Cardiac muscle cell (in vitro differentiated cells and primary cell): ENCODE data around the gene LHX8. TPM values are rescaled to one million over a fixed set of nuclear protein-coding genes. Genes with fewer than 3 reads are reported as not detected.

Source experiments
- DNase-seq, 2 donors: peaks; one replicate each; pipeline versions ENCODE4 v3.0.0 to v3.0.0-alpha.2; 2010 to 2017; ENCODE audit warnings: low read depth in 1 of 2, low spot score in 1 of 2
- H3K27ac ChIP-seq: fragments of 200-600 bp; sonication (generic); 2 replicates; pipeline ENCODE4 v1.5.1; 2016
- H3K27me3 ChIP-seq: fragments of 200-600 bp; sonication (generic); 2 replicates; pipeline ENCODE4 v1.6.0; 2016; ENCODE audit warnings: control low read depth
- H3K36me3 ChIP-seq: fragments of 200-600 bp; sonication (generic); 2 replicates; pipeline ENCODE4 v1.5.1; 2016; ENCODE audit warnings: control low read depth
- H3K4me1 ChIP-seq: fragments of 200-600 bp; sonication (generic); 2 replicates; pipeline ENCODE4 v1.8.1; 2017; ENCODE audit warnings: low read depth, mild to moderate bottlenecking, mixed run types
- H3K4me3 ChIP-seq: fragments of 200-600 bp; sonication (generic); 2 replicates; pipeline ENCODE4 v1.5.1; 2016; ENCODE audit warnings: mild to moderate bottlenecking
- H3K9me3 ChIP-seq: fragments of 200-600 bp; sonication (generic); 2 replicates; pipeline ENCODE4 v1.5.1; 2017; ENCODE audit warnings: low read depth, mild to moderate bottlenecking, control low read depth
- CTCF ChIP-seq: IDR thresholded peaks from 2 replicates; pipeline ENCODE4 v1.5.1; 2012; ENCODE audit warnings: low read depth, mild to moderate bottlenecking, low read length
- polyA plus RNA-seq: library from polyadenylated mRNA; unstranded; fragments of >200 nt; fragmentation: Nextera tagmentation; extraction: Ambion mirVana; gene quantifications from 2 replicates; pipeline ENCODE4 v1.2.1, GENCODE V29; 2016
- total RNA-seq: library from RNA; depleted of rRNA; stranded (reverse); fragments of >200 nt; gene quantifications from 2 replicates; pipeline ENCODE4 v1.2.3, GENCODE V29; 2016

LHX8 gene
- total and polyA plus RNA-seq, 2 experiments from 2014 or later, result 0.18 to 1.9 TPM

- Histone ChIP-seq H3K36me3 (no peaks in the 10 kb centered on the region), H3K27me3 (peaks cover 39% of the 10 kb centered on the region), H3K9me3 (no peaks in the 10 kb centered on the region), H3K4me3 (no peak overlapping the region), H3K27ac (no peak overlapping the region), H3K4me1 (no peaks in the 10 kb centered on the region)
- DNase-seq, result no peak
- no peak for TF ChIP-seq CTCF
Observed at GRCh38 chr1:75125161-75125726, 8.9 kb upstream of the LHX8 start.

GRCh38 chr1:75126611-75127101 lies 7.5 kb upstream of the LHX8 start:
- Histone ChIP-seq H3K27me3 (peaks cover 53% of the 10 kb centered on the region), H3K27ac (no peak overlapping the region), H3K36me3 (no peaks in the 10 kb centered on the region), H3K4me1 (peaks cover 9% of the 10 kb centered on the region), H3K9me3 (no peaks in the 10 kb centered on the region), H3K4me3 (no peak overlapping the region)
- DNase-seq, result no peak
- no peak for TF ChIP-seq CTCF

- Histone ChIP-seq H3K4me1 (peaks cover 12% of the 10 kb centered on the region), H3K27me3 (peaks cover 68% of the 10 kb centered on the region), H3K36me3 (no peaks in the 10 kb centered on the region), H3K27ac (no peak overlapping the region), H3K4me3 (no peak overlapping the region), H3K9me3 (no peaks in the 10 kb centered on the region)
- no peak for TF ChIP-seq CTCF
- DNase-seq, result no peak
Observed at GRCh38 chr1:75127916-75128717, 6.1 kb upstream of the LHX8 start.

DNA sequence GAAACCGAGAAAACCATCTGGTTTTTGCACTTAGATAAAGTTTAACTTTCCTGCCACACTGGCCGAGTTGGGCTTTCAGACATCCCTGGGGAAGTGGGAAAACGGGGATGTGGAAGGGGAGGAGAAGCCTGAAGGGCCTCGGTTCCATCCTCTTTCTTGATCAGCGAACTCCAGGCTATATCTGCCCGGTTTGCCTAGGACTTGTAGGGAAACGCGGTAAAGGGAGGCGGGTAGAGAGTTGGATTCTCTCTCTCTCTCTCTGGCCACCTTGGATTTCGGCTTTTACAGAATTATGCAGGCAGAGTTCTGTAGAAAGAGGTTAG lies 4.6 kb upstream of the LHX8 start:
- Histone ChIP-seq H3K4me3 (peak overlapping the region; percentile 14), H3K9me3 (no peaks in the 10 kb centered on the region), H3K27ac (no peak overlapping the region), H3K4me1 (peaks cover 17% of the 10 kb centered on the region), H3K27me3 (peaks cover 83% of the 10 kb centered on the region), H3K36me3 (no peaks in the 10 kb centered on the region)
- TF ChIP-seq CTCF, result no peak
- no peak for DNase-seq

DNA sequence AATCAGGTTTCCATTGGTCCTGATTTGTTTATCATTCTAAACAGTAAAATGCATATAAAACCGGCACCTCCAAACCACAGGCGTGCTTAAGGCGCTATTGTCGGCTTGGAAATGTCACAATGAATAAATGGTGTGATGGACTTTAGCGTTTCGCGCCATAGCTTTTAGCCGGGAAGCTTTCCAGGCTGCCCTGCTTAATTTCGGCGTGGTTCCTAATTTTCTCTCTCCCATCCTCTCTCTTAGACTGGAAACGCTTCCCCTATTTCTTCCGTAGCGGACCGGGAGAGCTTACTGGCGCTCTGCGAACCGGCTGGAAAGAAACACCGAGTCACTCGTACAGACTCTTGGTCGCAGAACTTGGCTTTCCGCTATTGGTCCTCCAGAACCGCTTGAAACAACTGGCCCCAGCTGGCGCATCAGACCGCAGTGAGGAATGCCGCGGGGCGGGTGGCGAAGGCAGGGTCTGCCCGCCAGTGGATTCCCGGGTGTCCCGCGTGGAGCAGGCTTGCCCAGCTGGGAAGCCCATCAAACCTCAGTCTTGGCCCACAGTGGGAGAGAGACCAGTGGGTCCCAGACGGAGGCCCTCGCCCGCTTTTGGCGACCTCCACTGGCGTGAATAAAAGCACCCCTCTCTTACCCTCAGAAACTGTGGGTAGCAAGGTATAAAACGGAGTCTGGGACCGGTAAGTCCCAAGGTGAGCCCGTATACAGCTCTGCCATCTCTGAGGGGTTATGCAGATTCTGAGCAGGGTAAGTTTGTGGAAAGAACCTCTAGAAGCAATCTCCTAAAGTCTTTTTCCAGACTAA lies 4.0 kb upstream of the LHX8 start:
- H3K4me1 ChIP-seq, result peaks cover 17% of the 10 kb centered on the region
- peak in 1 of 2 donors; percentile 47 for DNase-seq
- peaks cover 88% of the 10 kb centered on the region for H3K27me3 ChIP-seq
- no peak overlapping the region for H3K27ac ChIP-seq
- TF ChIP-seq CTCF, result no peak
- H3K9me3 ChIP-seq, result no peaks in the 10 kb centered on the region
- no peaks in the 10 kb centered on the region for H3K36me3 ChIP-seq
- H3K4me3 ChIP-seq, result peak overlapping the region; percentile 14
